SK-N-MC (cell line): ENCODE measurements around the gene DSN1.

ENCODE experiments used
- EZH2 ChIP-seq: fragments of 200-600 bp; sonication (generic); IDR thresholded peaks from one replicate; pipeline ENCODE4 v1.6.1; 2017; ENCODE audit warnings: antibody characterized with exemption
- POLR2AphosphoS5 ChIP-seq: IDR thresholded peaks from 2 replicates; pipeline ENCODE4 v1.6.1; 2012; ENCODE audit warnings: mild to moderate bottlenecking, low read depth, low read length, borderline replicate concordance

- TF ChIP-seq POLR2AphosphoS5 = no peak
- TF ChIP-seq EZH2 = no peak
Observed at GRCh38 chr20:36760647-36761046, 12.9 kb downstream of the DSN1 start.
